Coronary artery (tissue), 2 donors: Measurements from ENCODE around the gene AK9.

Experiments used
- DNase-seq: peaks from one replicate; pipeline ENCODE4 v3.0.0-alpha.2; 2017; ENCODE audit warnings: low spot score
- H3K27ac ChIP-seq, 2 donors: fragments of 200-600 bp; sonication (generic); one replicate each; pipeline ENCODE4 v1.5.1; 2016 to 2019
- H3K4me3 ChIP-seq: fragments of 200-600 bp; sonication (generic); 2 replicates; pipeline ENCODE4 v1.5.1; 2016; ENCODE audit warnings: mild to moderate bottlenecking, moderate library complexity
- TF ChIP-seq, protein P1 (sequence below): fragments of 200-600 bp; sonication (generic); IDR thresholded peaks from one replicate; pipeline ENCODE4 v1.5.1; 2019; ENCODE audit warnings: antibody characterized with exemption

Gene AK9

DNA sequence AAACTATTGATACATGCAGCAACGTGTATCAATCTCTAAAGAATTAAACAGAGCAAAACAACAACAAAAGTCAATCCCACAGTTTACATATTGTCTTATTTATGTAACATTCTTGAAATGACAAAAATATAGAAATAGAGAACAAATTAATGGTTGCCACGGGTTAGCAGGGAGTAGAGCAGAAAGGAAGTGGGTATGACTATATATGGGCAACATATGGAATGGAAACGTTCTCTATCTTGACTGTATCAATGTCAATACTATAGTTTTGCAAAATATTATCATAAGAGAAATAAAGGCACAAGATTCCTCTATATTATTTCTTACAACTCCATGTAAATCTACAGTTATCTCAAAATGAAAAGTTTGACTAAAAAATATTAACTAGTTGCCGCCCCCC lies 12.8 kb downstream of the AK9 start:
- TF ChIP-seq, protein P1, sequence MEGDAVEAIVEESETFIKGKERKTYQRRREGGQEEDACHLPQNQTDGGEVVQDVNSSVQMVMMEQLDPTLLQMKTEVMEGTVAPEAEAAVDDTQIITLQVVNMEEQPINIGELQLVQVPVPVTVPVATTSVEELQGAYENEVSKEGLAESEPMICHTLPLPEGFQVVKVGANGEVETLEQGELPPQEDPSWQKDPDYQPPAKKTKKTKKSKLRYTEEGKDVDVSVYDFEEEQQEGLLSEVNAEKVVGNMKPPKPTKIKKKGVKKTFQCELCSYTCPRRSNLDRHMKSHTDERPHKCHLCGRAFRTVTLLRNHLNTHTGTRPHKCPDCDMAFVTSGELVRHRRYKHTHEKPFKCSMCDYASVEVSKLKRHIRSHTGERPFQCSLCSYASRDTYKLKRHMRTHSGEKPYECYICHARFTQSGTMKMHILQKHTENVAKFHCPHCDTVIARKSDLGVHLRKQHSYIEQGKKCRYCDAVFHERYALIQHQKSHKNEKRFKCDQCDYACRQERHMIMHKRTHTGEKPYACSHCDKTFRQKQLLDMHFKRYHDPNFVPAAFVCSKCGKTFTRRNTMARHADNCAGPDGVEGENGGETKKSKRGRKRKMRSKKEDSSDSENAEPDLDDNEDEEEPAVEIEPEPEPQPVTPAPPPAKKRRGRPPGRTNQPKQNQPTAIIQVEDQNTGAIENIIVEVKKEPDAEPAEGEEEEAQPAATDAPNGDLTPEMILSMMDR = no peak
- Histone ChIP-seq H3K4me3 (no peak overlapping the region), H3K27ac (no peak overlapping the region)
- DNase-seq = no peak

DNA sequence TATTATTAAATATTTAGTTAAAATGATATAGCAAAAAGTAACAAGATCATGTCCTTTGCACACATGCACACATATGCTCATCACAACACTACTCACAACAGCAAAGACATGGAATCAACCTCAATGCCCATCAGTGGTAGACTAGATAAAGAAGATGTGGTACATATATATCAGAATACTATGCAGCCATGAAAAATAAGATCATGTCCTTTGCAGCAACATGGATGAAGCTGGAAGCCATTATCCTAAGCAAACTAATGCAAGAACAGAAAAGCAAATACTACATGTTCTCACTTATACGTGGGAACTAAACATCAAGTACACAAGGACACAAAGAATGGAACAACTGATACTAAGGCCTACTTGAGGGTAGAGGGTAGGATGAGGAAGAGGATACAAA lies 14.3 kb downstream of the AK9 start:
- H3K4me3 ChIP-seq = no peak overlapping the region
- no peak overlapping the region for H3K27ac ChIP-seq
- TF ChIP-seq, protein P1 = no peak
- no peak for DNase-seq

DNA sequence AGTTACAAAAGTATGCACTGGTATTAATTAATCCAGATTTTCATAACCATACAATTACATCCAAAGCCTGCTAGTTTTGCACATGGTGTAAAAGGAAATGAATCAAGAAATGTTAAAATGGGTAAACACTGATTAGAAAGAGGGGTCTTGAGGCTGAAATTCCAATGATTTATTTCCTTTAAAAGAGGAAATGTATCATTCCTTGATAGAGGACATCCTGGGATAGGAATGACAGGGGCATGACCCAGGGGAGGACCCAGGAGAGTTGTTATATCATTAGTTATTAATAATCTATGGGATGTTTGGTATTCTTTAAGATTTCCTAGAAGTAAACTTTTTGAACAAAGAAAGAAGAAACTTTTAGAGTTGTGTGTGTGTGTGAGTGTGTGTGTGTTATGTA lies 18.2 kb downstream of the AK9 start:
- DNase-seq = no peak
- Histone ChIP-seq H3K4me3 (no peak overlapping the region), H3K27ac (no peak overlapping the region)
- TF ChIP-seq, protein P1 = no peak

DNA sequence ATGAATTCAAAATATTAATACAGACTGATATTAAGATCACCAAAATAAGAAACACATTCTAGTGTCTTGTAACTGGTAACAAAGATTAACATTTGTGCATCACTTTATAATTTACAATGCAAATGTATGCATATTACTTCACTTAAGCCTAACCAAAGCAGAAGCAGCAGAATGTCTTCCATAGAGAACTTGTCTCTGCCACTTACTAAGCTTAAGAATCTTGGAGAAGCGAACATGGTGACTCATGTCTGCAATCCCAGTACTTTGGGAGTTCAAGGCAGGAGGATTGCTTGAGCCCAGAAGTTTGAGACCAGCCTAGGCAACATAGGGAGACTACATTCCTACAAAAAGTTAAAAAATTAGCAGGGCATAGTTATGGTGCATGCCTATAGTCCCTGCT lies 18.8 kb downstream of the AK9 start:
- H3K27ac ChIP-seq = no peak overlapping the region
- no peak overlapping the region for H3K4me3 ChIP-seq
- no peak for DNase-seq
- TF ChIP-seq, protein P1 = no peak

DNA sequence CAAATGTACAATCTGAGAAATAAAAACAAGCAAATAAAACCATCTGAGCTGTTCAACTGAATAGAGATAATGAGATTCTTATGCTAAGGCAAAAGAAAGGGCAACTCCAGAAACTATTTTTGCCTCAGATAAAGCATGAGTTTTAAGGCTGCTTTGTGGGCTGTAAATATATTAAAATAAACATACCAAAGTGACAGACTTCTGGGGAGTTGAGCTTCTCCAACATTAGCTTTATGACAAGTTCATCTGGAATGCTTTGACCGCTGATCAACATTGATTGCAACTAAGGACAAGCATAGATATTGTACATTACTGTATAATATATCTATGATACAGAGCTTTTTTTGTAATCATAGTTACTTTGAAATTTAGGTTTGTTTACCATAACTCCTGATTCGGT lies 19.3 kb downstream of the AK9 start:
- DNase-seq = no peak
- no peak overlapping the region for H3K27ac ChIP-seq
- no peak overlapping the region for H3K4me3 ChIP-seq
- TF ChIP-seq, protein P1 = no peak

DNA sequence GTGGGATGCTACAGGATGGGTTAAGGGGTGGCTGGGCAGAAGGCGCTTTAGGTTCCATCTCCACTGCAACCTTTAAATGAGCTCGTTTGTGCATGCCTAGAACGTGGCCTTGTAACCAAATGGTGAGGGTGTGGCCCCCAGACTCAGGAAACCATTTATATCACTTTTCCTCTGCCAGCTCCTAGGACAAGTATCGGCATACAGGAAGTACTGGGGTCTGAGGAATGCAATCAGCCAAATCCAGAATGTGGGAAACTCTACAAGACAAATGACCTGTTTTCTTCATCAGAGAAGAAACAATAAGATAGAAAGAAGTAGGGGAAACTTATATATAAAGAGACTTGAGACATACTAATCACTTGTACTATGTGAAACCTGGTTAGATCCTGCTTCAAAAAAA lies 21.2 kb downstream of the AK9 start:
- TF ChIP-seq, protein P1 = no peak
- H3K4me3 ChIP-seq = no peak overlapping the region
- H3K27ac ChIP-seq = no peak overlapping the region
- no peak for DNase-seq

DNA sequence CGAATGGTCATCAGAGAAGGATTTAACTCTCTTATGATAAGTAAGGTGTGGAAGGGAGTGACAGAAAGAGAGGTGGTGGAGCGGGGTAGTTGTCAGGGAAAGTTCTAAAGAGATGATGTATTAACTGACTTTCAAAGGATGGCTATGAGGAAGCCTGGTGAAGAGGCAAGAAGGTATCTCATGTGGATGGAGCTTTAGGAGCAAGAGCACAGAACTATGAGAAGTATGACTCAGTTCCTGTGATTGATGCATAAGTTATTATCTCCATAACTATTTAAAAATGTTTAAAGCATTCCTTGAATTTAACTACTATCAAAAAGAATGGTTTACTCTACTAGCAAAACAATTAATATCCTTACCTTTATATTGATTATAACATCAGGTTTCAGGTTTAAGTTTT lies 28.8 kb downstream of the AK9 start:
- TF ChIP-seq, protein P1 = no peak

More for the DNA sequence above, 28.8 kb downstream of the AK9 start:
- no peak for DNase-seq
- no peak overlapping the region for H3K4me3 ChIP-seq
- H3K27ac ChIP-seq = no peak overlapping the region
